Gastroesophageal sphincter (tissue), 3 donors: ENCODE measurements around the gene ADCY9.

Experiments used
- EP300 ChIP-seq: sonication (generic); formaldehyde crosslinking; IDR thresholded peaks from one replicate; pipeline ENCODE4 v1.6.1; 2017; ENCODE audit warnings: antibody characterized with exemption, mild to moderate bottlenecking
- TF ChIP-seq, protein P1 (sequence below), 4 experiments: fragments of 200-600 bp in 2 of 4; fragments of 450-650 bp in 2 of 4; sonication (generic) in 1 of 4; IDR thresholded peaks; one replicate each; pipeline ENCODE4 v1.5.1; 2017 to 2019; ENCODE audit warnings: antibody characterized with exemption in 4 of 4, mild to moderate bottlenecking in 2 of 4, moderate library complexity in 2 of 4

DNA sequence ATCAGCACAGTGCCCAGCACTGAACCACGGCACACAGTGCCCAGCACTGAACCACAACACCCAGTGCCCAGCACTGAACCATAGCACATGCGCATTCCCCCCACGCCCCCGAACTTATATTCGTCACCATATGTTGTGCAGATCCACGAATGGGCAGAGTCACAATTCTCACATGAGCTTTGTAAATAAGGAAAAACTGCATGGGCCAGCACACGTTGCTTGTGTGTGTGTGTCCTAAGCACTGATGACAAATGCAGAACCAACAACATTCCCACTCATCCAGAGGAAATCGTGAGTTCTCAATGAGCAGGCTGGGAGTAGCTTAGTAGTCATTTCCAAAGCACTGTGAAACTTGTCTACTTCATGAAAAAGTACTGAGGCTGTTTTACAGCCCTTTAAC lies 70.0 kb downstream of the ADCY9 start:
- no peak for TF ChIP-seq EP300
- TF ChIP-seq, protein P1, sequence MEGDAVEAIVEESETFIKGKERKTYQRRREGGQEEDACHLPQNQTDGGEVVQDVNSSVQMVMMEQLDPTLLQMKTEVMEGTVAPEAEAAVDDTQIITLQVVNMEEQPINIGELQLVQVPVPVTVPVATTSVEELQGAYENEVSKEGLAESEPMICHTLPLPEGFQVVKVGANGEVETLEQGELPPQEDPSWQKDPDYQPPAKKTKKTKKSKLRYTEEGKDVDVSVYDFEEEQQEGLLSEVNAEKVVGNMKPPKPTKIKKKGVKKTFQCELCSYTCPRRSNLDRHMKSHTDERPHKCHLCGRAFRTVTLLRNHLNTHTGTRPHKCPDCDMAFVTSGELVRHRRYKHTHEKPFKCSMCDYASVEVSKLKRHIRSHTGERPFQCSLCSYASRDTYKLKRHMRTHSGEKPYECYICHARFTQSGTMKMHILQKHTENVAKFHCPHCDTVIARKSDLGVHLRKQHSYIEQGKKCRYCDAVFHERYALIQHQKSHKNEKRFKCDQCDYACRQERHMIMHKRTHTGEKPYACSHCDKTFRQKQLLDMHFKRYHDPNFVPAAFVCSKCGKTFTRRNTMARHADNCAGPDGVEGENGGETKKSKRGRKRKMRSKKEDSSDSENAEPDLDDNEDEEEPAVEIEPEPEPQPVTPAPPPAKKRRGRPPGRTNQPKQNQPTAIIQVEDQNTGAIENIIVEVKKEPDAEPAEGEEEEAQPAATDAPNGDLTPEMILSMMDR (IDR thresholded peaks at IDR 0.05): no peak
